Measurements from ENCODE around the gene AOC1. TPM values are rescaled to one million over a fixed set of nuclear protein-coding genes. Genes with fewer than 3 reads are reported as not detected.

Gene AOC1
- total and polyA plus RNA-seq, 10 donors: 0.03 to 2.5 (median 0.74) TPM; not detected in 2

- Histone ChIP-seq H3K27ac (no peak overlapping the region), H3K9me3 (peaks cover 0 to 24% (median 6%) of the 10 kb centered on the region in 8 donors), H3K4me3 (no peak overlapping the region), H3K27me3 (replicated peaks in 1 of 7) (peaks cover 0 to 10% (median 0%) of the 10 kb centered on the region in 7 donors), H3K36me3 (no peaks in the 10 kb centered on the region), H3K4me1 (no peaks in the 10 kb centered on the region)
- WGBS, 5 donors: 74 to 87% (median 81%) methylated on average over 5 of the region's 5 CpGs
- no peak for TF ChIP-seq CTCF (IDR thresholded peaks at IDR 0.05 in 8 of 11, conservative IDR thresholded peaks at IDR 0.05 in 3 of 11)
- TF ChIP-seq POLR2A (IDR thresholded peaks at IDR 0.05): no peak
- no peak for TF ChIP-seq POLR2AphosphoS5 (IDR thresholded peaks at IDR 0.05)
- intact Hi-C loops (cut with DNase I; ENCODE audit: low total_unique reads): no loop called here
- DNase-seq: no peak
Measured at GRCh38 chr7:150891740-150892139, 39.4 kb downstream of the AOC1 start.

GRCh38 chr7:150895809-150896208 is 43.5 kb downstream of the AOC1 start:
- Histone ChIP-seq H3K27ac (no peak overlapping the region), H3K9me3 (peaks cover 0 to 15% (median 6%) of the 10 kb centered on the region in 8 donors), H3K4me3 (no peak overlapping the region), H3K36me3 (no peaks in the 10 kb centered on the region), H3K4me1 (peaks cover 0 to 17% (median 13%) of the 10 kb centered on the region in 6 donors), H3K27me3 (replicated peaks in 1 of 7) (peaks cover 0 to 37% (median 0%) of the 10 kb centered on the region in 7 donors)
- no peak for TF ChIP-seq POLR2A (IDR thresholded peaks at IDR 0.05)
- intact Hi-C loops (cut with DNase I; ENCODE audit: low total_unique reads): loop anchor here (5.0 kb wide), 1 partner anchor 216 kb away; no protein-coding TSS in a partner anchor
- DNase-seq: no peak
- whole genome bisulfite sequencing, 5 donors: 60 to 79% (median 64%) methylated on average over 2 of the region's 2 CpGs

GRCh38 chr7:150896562-150897209 is 44.4 kb downstream of the AOC1 start:
- Histone ChIP-seq H3K36me3 (no peaks in the 10 kb centered on the region), H3K4me3 (no peak overlapping the region), H3K9me3 (peaks cover 0 to 15% (median 6%) of the 10 kb centered on the region in 8 donors), H3K27ac (peak overlapping the region in 3 of 8 donors; percentile 66 to 77 (median 74)), H3K4me1 (peaks cover 0 to 26% (median 22%) of the 10 kb centered on the region in 6 donors), H3K27me3 (replicated peaks in 1 of 7) (peaks cover 0 to 42% (median 0%) of the 10 kb centered on the region in 7 donors)
- WGBS, 5 donors: 74 to 82% (median 80%) methylated on average over 10 of the region's 10 CpGs
- TF ChIP-seq POLR2A (IDR thresholded peaks at IDR 0.05): no peak
- TF ChIP-seq CTCF (IDR thresholded peaks at IDR 0.05 in 8 of 11, conservative IDR thresholded peaks at IDR 0.05 in 3 of 11): no peak
- no peak for TF ChIP-seq POLR2AphosphoS5 (IDR thresholded peaks at IDR 0.05)
- no peak for DNase-seq
- intact Hi-C loops (cut with DNase I; ENCODE audit: low total_unique reads): loop anchor here (5.0 kb wide), 1 partner anchor 216 kb away; no protein-coding TSS in a partner anchor

- peaks cover 0 to 46% (median 0%) of the 10 kb centered on the region in 7 donors for H3K27me3 ChIP-seq (replicated peaks in 1 of 7)
- peaks cover 0 to 15% (median 6%) of the 10 kb centered on the region in 8 donors for H3K9me3 ChIP-seq
- no peaks in the 10 kb centered on the region for H3K36me3 ChIP-seq
- no peak for DNase-seq
- peak overlapping the region in 1 of 8 donors; percentile 10 for H3K4me3 ChIP-seq
- 49 to 54% (median 50%) methylated on average over 22 of the region's 22 CpGs for WGBS, 5 donors
- peaks cover 0 to 34% (median 24%) of the 10 kb centered on the region in 6 donors for H3K4me1 ChIP-seq
- intact Hi-C loops (cut with DNase I; ENCODE audit: low total_unique reads): loop anchor here (2.0 to 5.0 kb wide), 2 partner anchors 89 to 215 kb away; no protein-coding TSS in a partner anchor
- H3K27ac ChIP-seq: peak overlapping the region in 6 of 8 donors; percentile 13 to 77 (median 55)
- TF ChIP-seq POLR2A (IDR thresholded peaks at IDR 0.05) (no peak), POLR2AphosphoS5 (IDR thresholded peaks at IDR 0.05) (no peak), CTCF (IDR thresholded peaks at IDR 0.05 in 8 of 11, conservative IDR thresholded peaks at IDR 0.05 in 3 of 11) (no peak)
Measured at GRCh38 chr7:150897502-150898474, 45.5 kb downstream of the AOC1 start.
